Testis (tissue), 5 donors: ENCODE measurements around the gene SOST. TPM values are rescaled to one million over a fixed set of nuclear protein-coding genes. Genes with fewer than 3 reads are reported as not detected.

Experiments used
- DNase-seq: peaks from one replicate; pipeline ENCODE4 v3.0.0-alpha.2; 2019
- H3K27ac ChIP-seq, 2 donors: fragments of 200-600 bp; sonication (generic); one replicate each; pipeline ENCODE4 v1.5.1; 2019
- H3K27me3 ChIP-seq: fragments of 200-600 bp; sonication (generic); one replicate; pipeline ENCODE4 v1.5.1; 2019
- H3K36me3 ChIP-seq: fragments of 200-600 bp; sonication (generic); one replicate; pipeline ENCODE4 v1.5.1; 2017; ENCODE audit warnings: low read depth; ENCODE audit errors: missing control alignments
- H3K4me1 ChIP-seq: fragments of 200-600 bp; sonication (generic); one replicate; pipeline ENCODE4 v1.5.1; 2019
- H3K4me3 ChIP-seq, 2 donors: fragments of 200-600 bp; sonication (generic); one replicate each; pipeline ENCODE4 v1.5.1; 2017 to 2019
- H3K9me3 ChIP-seq: fragments of 200-600 bp; sonication (generic); one replicate; pipeline ENCODE4 v1.5.1; 2017
- POLR2A ChIP-seq: fragments of 450-650 bp; IDR thresholded peaks from one replicate; pipeline ENCODE4 v1.6.1; 2017; ENCODE audit warnings: antibody characterized with exemption, mild to moderate bottlenecking, moderate library complexity
- WGBS, 2 donors: methylation state at CpG; one replicate each; pipeline ENCODE4 v1.1.5; 2018; 5-methylcytosine and 5-hydroxymethylcytosine counted together
- intact Hi-C: fragments of 100-400 bp; cut with DNase I; formaldehyde crosslinking; loops from one replicate; pipeline ENCODE4 v1.15.1; 2023; ENCODE audit warnings: low total_unique reads
- long read RNA-seq, 2 donors: transcript quantifications; one replicate each; lab custom pipeline, GENCODE V29; 2026
- polyA plus RNA-seq: library from polyadenylated mRNA; stranded (reverse); fragments of 350-450 nt; fragmentation: Illumina TruSeq; extraction: RNeasy Lipid Tissue Mini Kit (QIAGEN cat#74804); gene quantifications from one replicate; pipeline ENCODE4 v1.2.3, GENCODE V29; 2014; ENCODE audit warnings: low read depth, low replicate concordance; ENCODE audit not compliant: insufficient read depth
- total RNA-seq, 2 donors: library from RNA; depleted of rRNA; stranded (reverse); fragments of >200 nt; gene quantifications; one replicate each; pipeline ENCODE4 v1.2.3, GENCODE V29; 2016
- TF ChIP-seq, protein P1 (sequence below), 3 experiments: fragments of 450-650 bp in 2 of 3; fragments of 200-600 bp in 1 of 3; sonication (generic) in 1 of 3; IDR thresholded peaks; one replicate each; pipeline ENCODE4 v1.5.1; 2016 to 2019; ENCODE audit warnings: antibody characterized with exemption in 3 of 3, mild to moderate bottlenecking in 2 of 3, moderate library complexity in 1 of 3

SOST gene
- under 1 TPM in 1 of 2 donors, not detected in 1; 0.24 TPM for total RNA-seq
- not detected for polyA plus RNA-seq
- long read RNA-seq, donor 1 = 0 reads
- long read RNA-seq, donor 2 = 0 reads

DNA sequence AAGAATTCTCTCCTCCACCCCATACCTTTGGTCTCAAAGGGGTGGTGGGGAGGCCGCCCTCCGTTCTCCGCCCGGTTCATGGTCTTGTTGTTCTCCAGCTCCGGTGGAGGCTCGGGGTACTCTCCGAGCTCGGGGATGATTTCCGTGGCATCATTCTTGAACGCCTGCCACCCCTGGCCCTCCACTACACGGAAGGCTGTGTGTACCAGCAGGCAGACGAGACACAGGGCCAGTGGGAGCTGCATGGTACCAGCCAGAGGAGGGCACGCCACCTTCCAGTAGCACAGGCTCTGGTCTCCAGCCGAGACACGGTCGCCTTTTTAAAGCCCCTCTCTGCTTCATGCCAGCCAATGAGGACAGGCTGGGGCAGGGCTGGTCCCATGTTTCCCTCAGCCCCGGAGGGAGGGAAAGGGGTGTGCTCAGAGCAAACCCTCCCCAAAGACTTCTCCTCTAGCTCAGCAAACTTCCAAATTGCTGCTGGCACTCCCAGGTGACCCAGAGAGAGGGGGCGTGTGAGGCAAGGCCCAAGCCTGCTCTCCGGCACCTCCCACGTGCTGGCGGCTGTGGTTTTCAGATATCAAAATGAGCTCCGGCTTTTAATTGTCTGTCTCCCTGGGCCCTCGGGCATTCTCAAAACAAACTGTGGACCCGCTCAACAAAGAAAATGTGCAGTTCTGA, at the start of gene SOST:
SOST (minus strand) TSS at position 295 of the 678 bp plus-strand sequence; CDS start at position 245, 50 bp downstream.
- intact Hi-C loops = no loop called here
- 72 to 86% methylated on average over 14 to 20 of the region's 24 CpGs for WGBS, 2 donors
- DNase-seq = no peak
- TF ChIP-seq, protein P1, sequence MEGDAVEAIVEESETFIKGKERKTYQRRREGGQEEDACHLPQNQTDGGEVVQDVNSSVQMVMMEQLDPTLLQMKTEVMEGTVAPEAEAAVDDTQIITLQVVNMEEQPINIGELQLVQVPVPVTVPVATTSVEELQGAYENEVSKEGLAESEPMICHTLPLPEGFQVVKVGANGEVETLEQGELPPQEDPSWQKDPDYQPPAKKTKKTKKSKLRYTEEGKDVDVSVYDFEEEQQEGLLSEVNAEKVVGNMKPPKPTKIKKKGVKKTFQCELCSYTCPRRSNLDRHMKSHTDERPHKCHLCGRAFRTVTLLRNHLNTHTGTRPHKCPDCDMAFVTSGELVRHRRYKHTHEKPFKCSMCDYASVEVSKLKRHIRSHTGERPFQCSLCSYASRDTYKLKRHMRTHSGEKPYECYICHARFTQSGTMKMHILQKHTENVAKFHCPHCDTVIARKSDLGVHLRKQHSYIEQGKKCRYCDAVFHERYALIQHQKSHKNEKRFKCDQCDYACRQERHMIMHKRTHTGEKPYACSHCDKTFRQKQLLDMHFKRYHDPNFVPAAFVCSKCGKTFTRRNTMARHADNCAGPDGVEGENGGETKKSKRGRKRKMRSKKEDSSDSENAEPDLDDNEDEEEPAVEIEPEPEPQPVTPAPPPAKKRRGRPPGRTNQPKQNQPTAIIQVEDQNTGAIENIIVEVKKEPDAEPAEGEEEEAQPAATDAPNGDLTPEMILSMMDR (IDR thresholded peaks at IDR 0.05) = no peak
- TF ChIP-seq POLR2A = no peak
- Histone ChIP-seq H3K4me1 (peaks cover 8% of the 10 kb centered on the region), H3K27ac (no peak within 1 kb of the TSS), H3K4me3 (no peak within 1 kb of the TSS), H3K9me3 (no peaks in the 10 kb centered on the region), H3K36me3 (no peaks in the 10 kb centered on the region), H3K27me3 (no peaks in the 10 kb centered on the region)

DNA sequence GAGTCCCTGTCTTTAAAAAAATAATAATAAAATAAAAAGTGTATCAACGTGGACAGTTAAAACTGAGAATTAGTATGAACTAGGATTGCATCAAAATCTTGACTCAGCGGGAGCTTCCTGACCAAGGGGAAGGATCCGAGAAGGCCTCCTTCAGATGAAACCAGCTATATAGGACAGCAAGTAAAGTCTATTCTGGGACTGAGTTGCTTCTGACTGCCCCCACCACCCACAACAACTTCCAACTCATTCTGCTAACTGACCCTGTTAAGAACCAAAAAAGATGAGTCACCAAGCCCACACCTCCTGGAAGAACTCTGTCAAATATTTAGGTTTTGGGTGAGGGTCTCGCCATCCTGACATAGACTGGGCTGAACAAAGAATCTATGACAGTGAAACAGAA, 49.5 kb upstream of the SOST start:
- H3K4me3 ChIP-seq = no peak overlapping the region
- H3K27me3 ChIP-seq = no peaks in the 10 kb centered on the region
- no peaks in the 10 kb centered on the region for H3K9me3 ChIP-seq
- no peak for DNase-seq
- no peak for TF ChIP-seq POLR2A
- TF ChIP-seq, protein P1 (IDR thresholded peaks at IDR 0.05) = no peak
- intact Hi-C loops = no loop called here
- no peaks in the 10 kb centered on the region for H3K4me1 ChIP-seq
- H3K27ac ChIP-seq = no peak overlapping the region
- H3K36me3 ChIP-seq = no peaks in the 10 kb centered on the region
- 89 to 92% methylated on average over 4 of the region's 4 CpGs for WGBS, 2 donors

DNA sequence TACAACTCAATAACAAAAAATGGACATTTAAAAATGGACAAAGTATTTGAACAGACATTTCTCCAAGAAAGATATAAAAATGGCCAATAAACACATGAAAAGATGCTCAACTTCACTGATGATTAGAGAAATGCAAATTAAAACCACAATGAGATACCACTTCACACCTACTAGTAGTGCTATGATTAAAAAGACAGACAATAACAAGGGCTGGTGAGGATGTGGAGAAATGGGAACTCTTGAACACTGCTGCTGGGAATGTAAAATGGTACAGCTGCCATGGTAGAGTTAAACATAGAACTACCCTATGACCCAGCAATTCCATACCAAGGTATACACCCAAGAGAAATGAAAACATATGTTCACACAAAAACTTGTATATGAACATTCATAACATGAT, 46.5 kb upstream of the SOST start:
- H3K36me3 ChIP-seq = no peaks in the 10 kb centered on the region
- no peak for DNase-seq
- no peaks in the 10 kb centered on the region for H3K4me1 ChIP-seq
- intact Hi-C loops = no loop called here
- no peaks in the 10 kb centered on the region for H3K27me3 ChIP-seq
- H3K27ac ChIP-seq = no peak overlapping the region
- TF ChIP-seq, protein P1 (IDR thresholded peaks at IDR 0.05) = no peak
- TF ChIP-seq POLR2A = no peak
- H3K9me3 ChIP-seq = no peaks in the 10 kb centered on the region
- H3K4me3 ChIP-seq = no peak overlapping the region

DNA sequence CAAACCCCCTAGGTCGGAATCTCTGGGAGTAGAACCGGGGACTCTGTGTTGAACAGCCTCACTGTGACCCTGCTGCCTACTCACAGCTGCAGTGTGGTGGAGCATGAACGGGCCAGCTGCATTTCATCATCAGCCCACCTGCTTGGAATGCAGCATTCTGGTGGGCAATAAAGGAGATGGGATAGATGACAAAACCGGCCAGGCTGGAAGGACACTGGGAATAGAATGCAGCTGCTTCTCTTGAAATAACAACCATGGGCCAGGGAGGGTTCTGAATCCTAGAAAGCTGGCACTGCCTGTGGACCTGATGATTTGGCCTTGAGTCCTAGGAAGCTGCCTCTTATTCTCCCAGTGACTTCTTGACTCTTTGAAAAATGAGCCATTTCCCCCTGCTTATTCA, 45.2 kb upstream of the SOST start:
- H3K4me3 ChIP-seq = no peak overlapping the region
- TF ChIP-seq, protein P1 (IDR thresholded peaks at IDR 0.05) = no peak
- no peak for TF ChIP-seq POLR2A
- WGBS, 2 donors = 68 to 81% methylated on average over 4 of the region's 4 CpGs
- no peaks in the 10 kb centered on the region for H3K27me3 ChIP-seq
- intact Hi-C loops = no loop called here
- no peaks in the 10 kb centered on the region for H3K9me3 ChIP-seq
- DNase-seq = no peak
- no peaks in the 10 kb centered on the region for H3K36me3 ChIP-seq
- H3K27ac ChIP-seq = no peak overlapping the region
- no peaks in the 10 kb centered on the region for H3K4me1 ChIP-seq

DNA sequence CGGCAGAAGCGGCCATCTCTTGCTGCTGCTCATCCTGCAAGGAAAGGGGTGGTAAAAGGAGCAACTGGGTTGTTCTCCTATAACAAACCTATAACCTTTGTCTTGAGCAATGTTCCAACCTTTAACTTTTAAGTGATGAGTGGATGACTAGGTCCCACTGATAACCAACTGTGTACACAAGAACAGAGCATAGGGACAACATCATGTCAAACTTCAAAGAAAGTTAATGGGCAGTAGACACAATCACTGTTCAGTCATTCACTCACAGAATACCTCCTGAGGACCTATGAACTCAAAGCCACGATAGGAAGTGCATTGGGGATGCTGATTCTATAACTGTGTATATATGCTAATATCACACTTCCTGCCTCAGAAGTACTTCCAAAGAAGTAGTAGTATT, 43.3 kb upstream of the SOST start:
- TF ChIP-seq, protein P1 (IDR thresholded peaks at IDR 0.05) = no peak
- TF ChIP-seq POLR2A = no peak
- no peaks in the 10 kb centered on the region for H3K4me1 ChIP-seq
- H3K9me3 ChIP-seq = no peaks in the 10 kb centered on the region
- H3K27me3 ChIP-seq = no peaks in the 10 kb centered on the region
- no peak for DNase-seq
- H3K36me3 ChIP-seq = no peaks in the 10 kb centered on the region
- no peak overlapping the region for H3K27ac ChIP-seq
- WGBS, 2 donors = 88% methylated on average over 3 of the region's 3 CpGs
- no peak overlapping the region for H3K4me3 ChIP-seq
- intact Hi-C loops = no loop called here
